Colon (tissue), 2 donors: ENCODE results near the gene ZNF555.
"Not testable (repeated sequence)": the region's sequence is repeated elsewhere in the genome, so short reads cannot be mapped to it uniquely, and the experiment has no call there.

Experiments
- FAIRE-seq: peaks from 2 replicates; lab custom pipeline; 2012; peaks lifted over from hg19 to GRCh38; lab: Jason Lieb, UNC
- donor health status: control.
- donor health status: control.

The ZNF555 gene

GRCh38 chr19:2840794-2841791 is at the start of gene ZNF555:
ZNF555 (plus strand) TSS chr19:2841475; CDS start chr19:2841573, 98 bp downstream.
- peak; percentile 47 for FAIRE-seq

- no peak for FAIRE-seq
Measured at GRCh38 chr19:2791876-2792275, 49.4 kb upstream of the ZNF555 start.

GRCh38 chr19:2792666-2793065 is 48.6 kb upstream of the ZNF555 start:
- FAIRE-seq = not testable (repeated sequence)

DNA sequence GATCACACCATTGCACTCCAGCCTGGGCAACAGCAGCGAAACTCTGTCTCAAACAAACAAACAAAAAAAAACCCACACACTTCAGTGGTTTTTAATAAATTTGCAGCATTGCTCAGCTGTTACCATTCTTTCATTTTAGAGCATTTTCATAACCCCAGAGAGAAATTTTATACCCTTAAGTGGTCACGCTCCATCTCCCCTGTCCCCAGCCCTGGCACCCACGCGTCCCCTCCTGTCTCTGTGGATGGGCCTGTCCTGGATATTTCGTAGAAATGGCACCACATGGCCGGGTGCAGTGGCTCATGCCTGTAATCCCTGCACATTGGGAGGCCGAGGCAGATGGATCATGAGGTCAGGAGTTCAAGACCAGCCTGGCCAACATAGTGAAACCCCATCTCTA is 48.1 kb upstream of the ZNF555 start:
- no peak for FAIRE-seq

DNA sequence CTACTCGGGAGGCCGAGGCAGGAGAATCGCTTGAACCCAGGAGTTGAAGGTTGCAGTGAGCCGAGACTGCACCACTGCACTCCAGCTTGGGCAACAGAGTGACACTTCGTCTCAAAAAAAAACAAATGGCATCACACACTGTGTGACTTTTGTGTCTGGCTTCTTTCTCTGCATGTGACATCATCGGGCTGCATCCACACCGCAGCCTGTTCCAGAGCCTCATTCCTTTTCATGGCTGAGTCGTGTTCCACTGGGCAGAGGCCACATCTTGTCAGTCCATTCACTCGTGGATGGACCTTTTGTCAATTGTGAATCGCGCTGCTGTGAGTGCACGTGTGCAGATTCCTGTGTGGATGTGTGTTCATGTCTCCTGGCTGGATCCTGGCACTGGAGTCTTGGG is 47.7 kb upstream of the ZNF555 start:
- no peak for FAIRE-seq

- no peak for FAIRE-seq
Measured at GRCh38 chr19:2795827-2796658, 45.2 kb upstream of the ZNF555 start.

GRCh38 chr19:2796659-2797266 is 44.5 kb upstream of the ZNF555 start:
- no peak for FAIRE-seq

GRCh38 chr19:2797280-2797679 is 44.0 kb upstream of the ZNF555 start:
- no peak for FAIRE-seq

DNA sequence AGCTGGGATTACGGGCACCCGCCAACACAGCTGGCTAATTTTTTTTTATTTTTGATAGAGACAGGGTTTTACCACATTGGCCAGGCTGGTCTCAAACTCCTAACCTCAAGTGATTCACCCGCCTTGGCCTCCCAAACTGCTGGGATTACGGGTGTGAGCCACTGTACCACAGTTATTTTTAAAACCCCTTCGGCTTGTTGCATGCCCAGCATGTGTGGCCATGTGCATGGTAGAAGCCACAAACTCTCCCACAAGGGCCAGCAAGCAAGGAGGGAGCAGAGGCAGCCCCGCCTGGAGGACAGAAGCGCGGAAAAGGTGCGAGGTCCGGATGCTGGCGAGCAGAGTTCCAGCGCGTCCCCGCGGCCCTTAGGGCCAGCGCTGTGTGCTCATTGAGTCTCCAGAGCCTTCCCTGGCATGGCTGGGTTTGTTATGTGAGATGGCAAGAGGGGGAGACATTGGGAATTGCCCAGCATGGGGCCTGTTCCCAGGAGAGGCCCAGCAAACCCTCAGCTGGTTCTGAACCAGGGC is 43.1 kb upstream of the ZNF555 start:
- FAIRE-seq = no peak

DNA sequence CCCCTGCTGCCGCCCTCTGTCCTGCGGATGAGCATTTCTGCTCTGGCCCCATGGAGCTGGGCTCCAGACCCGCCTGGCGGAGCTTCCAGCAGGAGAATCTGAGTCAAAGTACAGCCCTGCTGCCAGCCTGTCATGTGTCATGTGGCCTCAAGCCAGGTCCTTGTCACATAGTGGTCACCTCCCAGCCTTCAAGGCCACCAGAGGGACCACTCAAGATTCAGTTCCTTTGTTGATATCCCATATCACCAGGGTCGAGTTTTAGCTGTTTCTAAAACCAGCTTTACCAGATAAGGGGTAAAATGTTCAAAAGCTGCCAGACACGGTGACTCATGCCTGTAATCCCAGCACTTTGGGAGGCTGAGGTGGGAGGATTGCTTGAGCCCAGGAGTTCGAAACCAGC is 42.5 kb upstream of the ZNF555 start:
- FAIRE-seq = no peak

GRCh38 chr19:2799273-2800020 is 41.8 kb upstream of the ZNF555 start:
- FAIRE-seq = no peak

DNA sequence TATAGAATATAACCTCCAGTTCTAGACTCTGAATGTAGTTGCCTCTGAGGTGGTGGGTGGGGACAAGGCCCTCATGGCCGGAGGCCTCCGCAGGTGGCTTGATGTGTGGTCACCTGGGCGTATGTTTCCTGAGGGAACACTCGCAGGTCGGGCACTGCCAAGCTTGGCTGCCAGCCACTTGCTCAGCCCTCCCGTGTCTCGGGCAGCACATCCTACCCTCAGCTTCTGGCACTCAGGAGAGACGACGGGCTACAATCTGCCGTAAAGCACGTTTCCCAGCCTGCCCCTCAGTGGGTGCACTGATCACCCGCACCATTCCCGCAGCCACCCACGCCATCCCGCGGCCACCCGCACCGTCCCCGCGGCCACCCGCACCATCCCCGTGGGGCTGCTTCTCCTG is 40.8 kb upstream of the ZNF555 start:
- no peak for FAIRE-seq

GRCh38 chr19:2802826-2803225 is 38.4 kb upstream of the ZNF555 start:
- FAIRE-seq = no peak

DNA sequence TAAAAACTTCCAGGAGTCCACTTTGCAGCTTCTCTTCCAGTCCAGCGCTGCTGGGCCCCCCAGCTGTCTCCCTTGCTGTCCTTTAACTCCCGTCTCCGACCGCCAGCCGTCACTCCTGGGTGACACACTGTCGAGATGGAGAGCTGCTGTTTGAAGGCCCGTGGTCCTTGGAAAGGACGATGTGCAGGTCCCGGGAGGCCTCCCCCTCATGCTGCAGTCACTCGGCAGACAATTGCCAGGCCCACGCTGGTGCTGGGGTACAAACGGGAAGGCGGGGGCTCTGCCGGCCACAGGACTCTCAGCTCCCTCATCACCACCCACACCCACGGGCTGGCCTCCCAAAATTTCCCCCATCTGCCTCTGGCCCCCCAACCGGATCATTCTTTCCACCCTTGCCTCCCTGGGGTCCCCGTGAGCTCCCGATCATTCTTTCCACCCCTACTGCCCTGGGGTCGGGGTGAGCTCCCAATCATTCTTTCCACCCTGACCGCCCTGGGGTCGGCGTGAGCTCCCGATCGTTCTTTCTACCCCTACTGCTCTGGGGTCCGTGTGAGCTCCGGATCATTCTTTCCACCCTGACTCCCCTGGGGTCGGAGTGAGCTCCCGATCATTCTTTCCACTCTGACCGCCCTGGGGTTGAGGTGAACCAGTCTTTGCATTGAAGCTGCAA is 37.7 kb upstream of the ZNF555 start:
- FAIRE-seq = no peak

GRCh38 chr19:2804156-2805004 is 36.9 kb upstream of the ZNF555 start:
- no peak for FAIRE-seq

- FAIRE-seq = no peak
Measured at GRCh38 chr19:2805261-2805900, 35.9 kb upstream of the ZNF555 start.

GRCh38 chr19:2805991-2806649 is 35.2 kb upstream of the ZNF555 start:
- FAIRE-seq = no peak

DNA sequence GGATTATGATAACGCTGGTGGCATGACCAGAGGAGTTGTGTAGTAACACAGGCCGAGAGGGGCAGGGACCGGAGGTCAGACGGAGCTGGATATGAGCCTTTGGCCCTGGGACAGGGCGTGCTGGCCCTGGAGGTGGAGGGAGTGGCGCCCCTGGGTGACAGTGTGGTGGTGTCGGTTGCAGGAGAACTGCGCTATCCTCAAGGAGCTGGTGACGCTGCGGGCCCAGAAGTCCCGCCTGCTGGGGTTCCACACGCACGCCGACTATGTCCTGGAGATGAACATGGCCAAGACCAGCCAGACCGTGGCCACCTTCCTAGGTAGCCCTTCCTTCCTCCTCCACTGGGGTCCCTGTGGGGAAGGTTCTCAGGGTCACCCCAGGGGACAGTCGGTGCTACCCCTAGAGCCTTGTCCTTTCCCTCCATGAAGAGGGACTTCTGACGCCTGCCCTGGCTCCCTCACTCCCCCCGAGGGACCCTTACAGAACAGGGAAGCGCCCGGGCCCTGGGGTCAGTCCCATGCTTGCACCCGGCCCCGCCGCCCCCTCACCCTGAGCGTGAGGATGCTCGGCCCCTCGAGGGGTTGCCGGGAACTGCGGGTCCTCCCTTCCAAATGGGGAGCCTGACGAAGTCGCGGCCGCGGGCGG is 34.4 kb upstream of the ZNF555 start:
- FAIRE-seq = no peak
